K562 (cell line): ENCODE results near the gene SYMPK. TPM values are rescaled to one million over a fixed set of nuclear protein-coding genes. Genes with fewer than 3 reads are reported as not detected.

Experiments
- PCBP2 ChIP-seq: fragments of 200-400 bp; formaldehyde crosslinking; IDR thresholded peaks from 2 replicates; pipeline ENCODE4 v1.6.1; 2018; ENCODE audit warnings: low read length, low read depth, mild to moderate bottlenecking, moderate library complexity; ENCODE audit not compliant: poor library complexity, severe bottlenecking
- RBM14 ChIP-seq: fragments of 200-400 bp; formaldehyde crosslinking; IDR thresholded peaks from 2 replicates; pipeline ENCODE4 v1.6.1; 2018; ENCODE audit warnings: low read depth, mild to moderate bottlenecking, low read length, moderate library complexity, borderline replicate concordance; ENCODE audit not compliant: insufficient read depth
- SAFB ChIP-seq: fragments of 200-400 bp; formaldehyde crosslinking; IDR thresholded peaks from 2 replicates; pipeline ENCODE4 v1.6.1; 2017; ENCODE audit warnings: low read depth, low read length, borderline replicate concordance
- ZNF76 ChIP-seq: fragments of 250-450 bp; sonication (Bioruptor Pico); IDR thresholded peaks from 2 replicates; pipeline ENCODE4 v1.4.0; 2020; ENCODE audit warnings: mild to moderate bottlenecking, moderate library complexity, borderline replicate concordance
- ZNF780A ChIP-seq: fragments of 250-450 bp; sonication (Bioruptor Pico); IDR thresholded peaks from 2 replicates; pipeline ENCODE4 v1.5.0; 2021; ENCODE audit warnings: mild to moderate bottlenecking
- polyA plus RNA-seq, 8 experiments: library from polyadenylated mRNA; depleted of rRNA in 4 of 8; stranded (reverse) in 5 of 8; unstranded in 3 of 8; fragments of >200 nt; fragmentation: Nextera tagmentation in 2 of 8; fragmentation: Illumina TruSeq in 1 of 8; extraction: Ambion mirVana in 2 of 8; extraction: Trizol in 1 of 8; gene quantifications; 2 replicates each; pipeline versions ENCODE4 v1.2.1 to v1.2.3, GENCODE V29; 2011 to 2014; ENCODE audit warnings: inconsistent platforms in 1 of 8, missing spikeins in 1 of 8
- total RNA-seq, 7 experiments: library from RNA; depleted of rRNA in 6 of 7; stranded (reverse); fragments of >200 nt in 6 of 7; fragmentation: Illumina TruSeq in 2 of 7; extraction: Trizol in 2 of 7; gene quantifications; 2 replicates each; pipeline versions ENCODE4 v1.2.1 to v1.2.3, GENCODE V29; 2011 to 2021; ENCODE audit warnings: low replicate concordance in 1 of 7
- TF ChIP-seq, protein P1 (sequence below): sonication (generic); IDR thresholded peaks from 2 replicates; pipeline ENCODE4 v1.6.1; 2016
- TF ChIP-seq, protein P2 (sequence below): sonication (generic); formaldehyde crosslinking; IDR thresholded peaks from 2 replicates; pipeline ENCODE4 v1.8.1; 2023; ENCODE audit warnings: missing genetic modification reagents, mild to moderate bottlenecking, borderline replicate concordance
- TF ChIP-seq, protein P3 (sequence below), 2 experiments: fragments of 450-650 bp; IDR thresholded peaks; 2 replicates each; pipeline ENCODE4 v1.6.1; 2016; ENCODE audit warnings: mild to moderate bottlenecking in 2 of 2, borderline replicate concordance in 1 of 2, low read depth in 1 of 2, moderate library complexity in 1 of 2
- TF ChIP-seq, protein P4 (sequence below): fragments of 450-650 bp; formaldehyde crosslinking; IDR thresholded peaks from 2 replicates; pipeline ENCODE4 v1.4.0; 2020; ENCODE audit warnings: mild to moderate bottlenecking

The SYMPK gene
- total and polyA plus RNA-seq, 9 of the 15 experiments (the other 6 are each of a cell fraction or from before 2014, with no cell fraction given): 0.73 to 95.5 (median 58.4) TPM

DNA sequence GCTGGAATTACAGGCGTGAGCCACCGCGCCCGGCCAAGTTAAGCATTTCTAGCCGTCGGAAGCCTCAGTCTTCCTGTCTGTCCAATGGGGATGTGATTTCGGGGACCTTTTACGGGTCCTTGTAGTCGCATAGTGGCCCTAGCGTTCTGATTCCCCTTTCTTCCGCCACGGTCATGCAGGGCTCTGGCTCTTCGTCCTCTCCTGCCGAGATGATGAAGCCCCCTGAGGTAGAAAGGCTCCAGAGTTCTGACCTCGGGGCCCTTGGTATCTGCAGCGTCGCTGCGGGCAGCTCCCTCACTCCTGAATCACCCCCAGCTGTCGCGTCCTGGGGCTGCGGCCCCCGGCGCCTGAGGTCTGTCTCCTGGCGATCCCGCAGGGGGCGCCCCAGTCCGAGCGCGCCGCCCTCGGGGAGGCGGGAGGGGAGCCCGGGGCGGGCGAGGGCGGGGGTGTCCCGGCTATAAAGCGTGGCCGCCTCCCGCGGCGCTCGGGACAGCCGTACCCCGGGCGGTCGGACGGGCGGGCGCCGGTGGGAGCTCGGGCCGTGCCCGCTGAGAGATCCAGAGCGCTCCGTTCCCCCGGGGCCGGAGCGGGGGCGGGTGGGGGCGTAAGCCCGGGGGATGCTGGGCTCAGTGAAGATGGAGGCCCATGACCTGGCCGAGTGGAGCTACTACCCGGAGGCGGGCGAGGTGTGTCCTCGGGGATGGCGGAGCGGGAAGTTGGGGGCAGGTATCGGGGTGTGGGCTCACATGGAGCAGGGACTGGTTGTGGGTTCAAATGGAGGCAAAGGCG is 1.1 kb upstream of the SYMPK start, which contains the start of gene FOXA3 (continued):
- TF ChIP-seq ZNF76 (CRISPR knock-in tag): no peak
- no peak for TF ChIP-seq SAFB
- TF ChIP-seq, protein P1, sequence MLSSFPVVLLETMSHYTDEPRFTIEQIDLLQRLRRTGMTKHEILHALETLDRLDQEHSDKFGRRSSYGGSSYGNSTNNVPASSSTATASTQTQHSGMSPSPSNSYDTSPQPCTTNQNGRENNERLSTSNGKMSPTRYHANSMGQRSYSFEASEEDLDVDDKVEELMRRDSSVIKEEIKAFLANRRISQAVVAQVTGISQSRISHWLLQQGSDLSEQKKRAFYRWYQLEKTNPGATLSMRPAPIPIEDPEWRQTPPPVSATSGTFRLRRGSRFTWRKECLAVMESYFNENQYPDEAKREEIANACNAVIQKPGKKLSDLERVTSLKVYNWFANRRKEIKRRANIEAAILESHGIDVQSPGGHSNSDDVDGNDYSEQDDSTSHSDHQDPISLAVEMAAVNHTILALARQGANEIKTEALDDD: no peak
- TF ChIP-seq, protein P2, sequence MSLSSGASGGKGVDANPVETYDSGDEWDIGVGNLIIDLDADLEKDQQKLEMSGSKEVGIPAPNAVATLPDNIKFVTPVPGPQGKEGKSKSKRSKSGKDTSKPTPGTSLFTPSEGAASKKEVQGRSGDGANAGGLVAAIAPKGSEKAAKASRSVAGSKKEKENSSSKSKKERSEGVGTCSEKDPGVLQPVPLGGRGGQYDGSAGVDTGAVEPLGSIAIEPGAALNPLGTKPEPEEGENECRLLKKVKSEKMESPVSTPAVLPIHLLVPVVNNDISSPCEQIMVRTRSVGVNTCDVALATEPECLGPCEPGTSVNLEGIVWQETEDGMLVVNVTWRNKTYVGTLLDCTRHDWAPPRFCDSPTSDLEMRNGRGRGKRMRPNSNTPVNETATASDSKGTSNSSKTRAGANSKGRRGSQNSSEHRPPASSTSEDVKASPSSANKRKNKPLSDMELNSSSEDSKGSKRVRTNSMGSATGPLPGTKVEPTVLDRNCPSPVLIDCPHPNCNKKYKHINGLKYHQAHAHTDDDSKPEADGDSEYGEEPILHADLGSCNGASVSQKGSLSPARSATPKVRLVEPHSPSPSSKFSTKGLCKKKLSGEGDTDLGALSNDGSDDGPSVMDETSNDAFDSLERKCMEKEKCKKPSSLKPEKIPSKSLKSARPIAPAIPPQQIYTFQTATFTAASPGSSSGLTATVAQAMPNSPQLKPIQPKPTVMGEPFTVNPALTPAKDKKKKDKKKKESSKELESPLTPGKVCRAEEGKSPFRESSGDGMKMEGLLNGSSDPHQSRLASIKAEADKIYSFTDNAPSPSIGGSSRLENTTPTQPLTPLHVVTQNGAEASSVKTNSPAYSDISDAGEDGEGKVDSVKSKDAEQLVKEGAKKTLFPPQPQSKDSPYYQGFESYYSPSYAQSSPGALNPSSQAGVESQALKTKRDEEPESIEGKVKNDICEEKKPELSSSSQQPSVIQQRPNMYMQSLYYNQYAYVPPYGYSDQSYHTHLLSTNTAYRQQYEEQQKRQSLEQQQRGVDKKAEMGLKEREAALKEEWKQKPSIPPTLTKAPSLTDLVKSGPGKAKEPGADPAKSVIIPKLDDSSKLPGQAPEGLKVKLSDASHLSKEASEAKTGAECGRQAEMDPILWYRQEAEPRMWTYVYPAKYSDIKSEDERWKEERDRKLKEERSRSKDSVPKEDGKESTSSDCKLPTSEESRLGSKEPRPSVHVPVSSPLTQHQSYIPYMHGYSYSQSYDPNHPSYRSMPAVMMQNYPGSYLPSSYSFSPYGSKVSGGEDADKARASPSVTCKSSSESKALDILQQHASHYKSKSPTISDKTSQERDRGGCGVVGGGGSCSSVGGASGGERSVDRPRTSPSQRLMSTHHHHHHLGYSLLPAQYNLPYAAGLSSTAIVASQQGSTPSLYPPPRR: no peak
- no peak for TF ChIP-seq ZNF780A (CRISPR knock-in tag)
- no peak for TF ChIP-seq RBM14
- TF ChIP-seq, protein P3, sequence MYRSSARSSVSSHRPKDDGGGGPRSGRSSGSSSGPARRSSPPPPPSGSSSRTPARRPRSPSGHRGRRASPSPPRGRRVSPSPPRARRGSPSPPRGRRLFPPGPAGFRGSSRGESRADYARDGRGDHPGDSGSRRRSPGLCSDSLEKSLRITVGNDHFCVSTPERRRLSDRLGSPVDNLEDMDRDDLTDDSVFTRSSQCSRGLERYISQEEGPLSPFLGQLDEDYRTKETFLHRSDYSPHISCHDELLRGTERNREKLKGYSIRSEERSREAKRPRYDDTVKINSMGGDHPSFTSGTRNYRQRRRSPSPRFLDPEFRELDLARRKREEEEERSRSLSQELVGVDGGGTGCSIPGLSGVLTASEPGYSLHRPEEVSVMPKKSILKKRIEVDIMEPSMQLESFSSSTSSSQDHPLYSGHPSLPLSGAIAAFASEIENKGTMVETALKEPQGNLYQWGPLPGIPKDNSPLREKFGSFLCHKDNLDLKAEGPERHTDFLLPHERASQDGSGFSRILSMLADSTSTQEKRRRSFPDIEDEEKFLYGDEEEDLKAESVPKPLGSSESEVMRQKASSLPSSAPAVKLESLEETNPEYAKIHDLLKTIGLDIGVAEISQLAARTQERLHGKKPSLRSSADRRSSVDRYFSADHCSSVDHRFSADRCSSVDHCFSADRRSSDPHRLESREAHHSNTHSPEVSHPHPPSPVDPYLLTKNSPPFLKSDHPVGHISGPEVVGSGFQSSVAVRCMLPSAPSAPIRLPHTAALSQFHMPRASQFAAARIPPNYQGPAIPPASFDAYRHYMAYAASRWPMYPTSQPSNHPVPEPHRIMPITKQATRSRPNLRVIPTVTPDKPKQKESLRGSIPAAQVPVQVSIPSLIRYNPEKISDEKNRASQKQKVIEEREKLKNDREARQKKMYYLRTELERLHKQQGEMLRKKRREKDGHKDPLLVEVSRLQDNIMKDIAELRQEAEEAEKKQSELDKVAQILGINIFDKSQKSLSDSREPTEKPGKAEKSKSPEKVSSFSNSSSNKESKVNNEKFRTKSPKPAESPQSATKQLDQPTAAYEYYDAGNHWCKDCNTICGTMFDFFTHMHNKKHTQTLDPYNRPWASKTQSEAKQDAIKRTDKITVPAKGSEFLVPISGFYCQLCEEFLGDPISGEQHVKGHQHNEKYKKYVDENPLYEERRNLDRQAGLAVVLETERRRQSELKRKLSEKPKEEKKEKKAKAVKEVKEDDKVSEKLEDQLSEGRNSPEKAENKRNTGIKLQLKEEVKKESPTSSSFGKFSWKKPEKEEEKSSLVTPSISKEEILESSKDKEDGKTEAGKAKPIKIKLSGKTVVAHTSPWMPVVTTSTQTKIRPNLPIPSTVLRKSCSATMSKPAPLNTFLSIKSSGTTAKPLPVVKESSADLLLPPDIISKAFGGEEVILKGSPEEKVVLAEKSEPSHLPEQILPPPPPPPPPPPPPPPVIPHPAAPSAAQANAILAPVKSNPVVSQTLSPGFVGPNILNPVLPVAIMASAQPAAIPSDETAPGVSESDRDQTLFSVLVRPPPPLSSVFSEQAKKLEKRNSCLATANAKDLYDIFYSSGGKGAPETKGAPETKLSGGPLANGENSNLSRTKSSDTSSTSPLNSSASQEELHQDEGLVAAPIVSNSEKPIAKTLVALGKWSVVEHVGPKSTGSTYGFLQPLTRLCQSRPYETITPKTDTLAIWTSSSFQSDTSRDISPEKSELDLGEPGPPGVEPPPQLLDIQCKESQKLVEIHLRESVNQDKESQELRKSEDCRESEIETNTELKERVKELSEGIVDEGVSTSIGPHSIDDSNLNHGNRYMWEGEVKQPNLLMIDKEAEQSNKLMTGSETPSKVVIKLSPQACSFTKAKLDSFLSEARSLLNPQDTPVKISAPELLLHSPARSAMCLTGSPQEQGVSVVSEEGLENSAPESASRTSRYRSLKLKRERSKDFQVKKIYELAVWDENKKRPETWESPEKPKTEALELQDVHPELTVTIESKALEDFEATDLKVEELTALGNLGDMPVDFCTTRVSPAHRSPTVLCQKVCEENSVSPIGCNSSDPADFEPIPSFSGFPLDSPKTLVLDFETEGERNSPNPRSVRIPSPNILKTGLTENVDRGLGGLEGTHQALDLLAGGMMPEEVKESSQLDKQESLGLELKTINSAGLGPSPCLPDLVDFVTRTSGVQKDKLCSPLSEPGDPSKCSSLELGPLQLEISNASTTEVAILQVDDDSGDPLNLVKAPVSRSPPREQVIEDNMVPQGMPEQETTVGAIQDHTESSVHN (IDR thresholded peaks at IDR 0.05; ENCODE audit: borderline replicate concordance in 1 of 2, low read depth in 1 of 2): no peak
- TF ChIP-seq PCBP2: no peak
- TF ChIP-seq, protein P4, sequence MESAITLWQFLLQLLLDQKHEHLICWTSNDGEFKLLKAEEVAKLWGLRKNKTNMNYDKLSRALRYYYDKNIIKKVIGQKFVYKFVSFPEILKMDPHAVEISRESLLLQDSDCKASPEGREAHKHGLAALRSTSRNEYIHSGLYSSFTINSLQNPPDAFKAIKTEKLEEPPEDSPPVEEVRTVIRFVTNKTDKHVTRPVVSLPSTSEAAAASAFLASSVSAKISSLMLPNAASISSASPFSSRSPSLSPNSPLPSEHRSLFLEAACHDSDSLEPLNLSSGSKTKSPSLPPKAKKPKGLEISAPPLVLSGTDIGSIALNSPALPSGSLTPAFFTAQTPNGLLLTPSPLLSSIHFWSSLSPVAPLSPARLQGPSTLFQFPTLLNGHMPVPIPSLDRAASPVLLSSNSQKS (CRISPR knock-in tag): no peak
